Endothelial cell (in vitro differentiated cells): Measurements from ENCODE around the gene ZFYVE26. TPM values are rescaled to one million over a fixed set of nuclear protein-coding genes. Genes with fewer than 3 reads are reported as not detected.

Experiments
- DNase-seq: peaks from one replicate; pipeline ENCODE4 v3.0.0; 2021; ENCODE audit warnings: low spot score
- H3K27ac Mint-ChIP-seq: one replicate; pipeline ENCODE4 v1.8.0; 2021; ENCODE audit warnings: mixed read lengths, inconsistent platforms; ENCODE audit not compliant: unreplicated experiment
- H3K27me3 Mint-ChIP-seq: one replicate; pipeline ENCODE4 v1.8.0; 2021; ENCODE audit warnings: mild to moderate bottlenecking, moderate library complexity, mixed read lengths, inconsistent platforms; ENCODE audit not compliant: unreplicated experiment
- H3K36me3 Mint-ChIP-seq: one replicate; pipeline ENCODE4 v1.8.0; 2021; ENCODE audit warnings: mild to moderate bottlenecking, low read depth, mixed read lengths, inconsistent platforms; ENCODE audit not compliant: unreplicated experiment
- H3K4me1 Mint-ChIP-seq: one replicate; pipeline ENCODE4 v1.8.0; 2021; ENCODE audit warnings: mild to moderate bottlenecking, mixed read lengths, inconsistent platforms; ENCODE audit not compliant: unreplicated experiment
- H3K4me3 Mint-ChIP-seq: one replicate; pipeline ENCODE4 v1.8.0; 2021; ENCODE audit warnings: mild to moderate bottlenecking, mixed read lengths, inconsistent platforms; ENCODE audit not compliant: unreplicated experiment
- H3K9me3 Mint-ChIP-seq: one replicate; pipeline ENCODE4 v1.8.0; 2021; ENCODE audit warnings: mixed read lengths, inconsistent platforms; ENCODE audit not compliant: unreplicated experiment
- total RNA-seq: library from RNA; stranded (reverse); fragmentation: NEBNext Ultra II Directional; extraction: Animal tissue kit (Norgen Biotek cat#: 25700); gene quantifications from one replicate; pipeline ENCODE4 v1.2.1, GENCODE V29; 2021; ENCODE audit not compliant: unreplicated experiment
- TF ChIP-seq, protein P1 (sequence below): fragments of 200-600 bp; sonication (generic); IDR thresholded peaks from one replicate; pipeline ENCODE4 v1.5.0; 2021; ENCODE audit warnings: antibody characterized with exemption; ENCODE audit not compliant: unreplicated experiment

The ZFYVE26 gene
- total RNA-seq, 1 donor from 2014 or later: 28.9 TPM

DNA sequence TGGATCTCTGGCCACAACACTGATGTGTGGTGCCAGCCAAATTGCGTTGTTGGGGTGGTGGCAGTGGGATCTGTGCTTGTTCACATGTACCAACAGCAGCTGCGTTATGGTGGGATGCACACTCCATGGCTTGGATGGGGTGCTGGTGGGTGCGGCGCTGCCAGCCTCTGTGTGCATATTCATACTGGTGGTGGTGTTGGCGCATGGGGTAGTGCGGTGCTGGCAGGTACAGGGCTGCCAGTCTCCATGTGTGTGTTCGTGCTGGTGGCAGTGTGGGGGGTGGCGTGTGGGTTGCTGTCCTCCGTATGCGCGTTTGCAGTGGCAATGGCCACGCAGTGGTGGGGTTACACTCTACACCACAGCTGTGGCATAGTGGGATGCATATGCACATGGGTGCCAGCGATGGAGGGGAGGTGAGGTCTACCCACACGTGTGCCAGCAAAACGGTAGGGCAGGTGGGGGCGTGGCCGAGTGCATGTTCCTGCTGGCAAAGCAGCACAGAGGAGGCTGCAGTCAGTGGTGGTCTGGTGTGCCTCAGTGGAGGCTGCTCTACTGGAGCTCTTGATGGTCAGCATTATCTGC, 29.7 kb upstream of the ZFYVE26 start:
- peaks cover 4% of the 10 kb centered on the region for H3K36me3 Mint-ChIP-seq
- no peak for DNase-seq
- TF ChIP-seq, protein P1, sequence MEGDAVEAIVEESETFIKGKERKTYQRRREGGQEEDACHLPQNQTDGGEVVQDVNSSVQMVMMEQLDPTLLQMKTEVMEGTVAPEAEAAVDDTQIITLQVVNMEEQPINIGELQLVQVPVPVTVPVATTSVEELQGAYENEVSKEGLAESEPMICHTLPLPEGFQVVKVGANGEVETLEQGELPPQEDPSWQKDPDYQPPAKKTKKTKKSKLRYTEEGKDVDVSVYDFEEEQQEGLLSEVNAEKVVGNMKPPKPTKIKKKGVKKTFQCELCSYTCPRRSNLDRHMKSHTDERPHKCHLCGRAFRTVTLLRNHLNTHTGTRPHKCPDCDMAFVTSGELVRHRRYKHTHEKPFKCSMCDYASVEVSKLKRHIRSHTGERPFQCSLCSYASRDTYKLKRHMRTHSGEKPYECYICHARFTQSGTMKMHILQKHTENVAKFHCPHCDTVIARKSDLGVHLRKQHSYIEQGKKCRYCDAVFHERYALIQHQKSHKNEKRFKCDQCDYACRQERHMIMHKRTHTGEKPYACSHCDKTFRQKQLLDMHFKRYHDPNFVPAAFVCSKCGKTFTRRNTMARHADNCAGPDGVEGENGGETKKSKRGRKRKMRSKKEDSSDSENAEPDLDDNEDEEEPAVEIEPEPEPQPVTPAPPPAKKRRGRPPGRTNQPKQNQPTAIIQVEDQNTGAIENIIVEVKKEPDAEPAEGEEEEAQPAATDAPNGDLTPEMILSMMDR: no peak
- H3K9me3 Mint-ChIP-seq: no peaks in the 10 kb centered on the region
- no peaks in the 10 kb centered on the region for H3K4me1 Mint-ChIP-seq
- no peak overlapping the region for H3K27ac Mint-ChIP-seq
- peaks cover 4% of the 10 kb centered on the region for H3K27me3 Mint-ChIP-seq
- no peak overlapping the region for H3K4me3 Mint-ChIP-seq

DNA sequence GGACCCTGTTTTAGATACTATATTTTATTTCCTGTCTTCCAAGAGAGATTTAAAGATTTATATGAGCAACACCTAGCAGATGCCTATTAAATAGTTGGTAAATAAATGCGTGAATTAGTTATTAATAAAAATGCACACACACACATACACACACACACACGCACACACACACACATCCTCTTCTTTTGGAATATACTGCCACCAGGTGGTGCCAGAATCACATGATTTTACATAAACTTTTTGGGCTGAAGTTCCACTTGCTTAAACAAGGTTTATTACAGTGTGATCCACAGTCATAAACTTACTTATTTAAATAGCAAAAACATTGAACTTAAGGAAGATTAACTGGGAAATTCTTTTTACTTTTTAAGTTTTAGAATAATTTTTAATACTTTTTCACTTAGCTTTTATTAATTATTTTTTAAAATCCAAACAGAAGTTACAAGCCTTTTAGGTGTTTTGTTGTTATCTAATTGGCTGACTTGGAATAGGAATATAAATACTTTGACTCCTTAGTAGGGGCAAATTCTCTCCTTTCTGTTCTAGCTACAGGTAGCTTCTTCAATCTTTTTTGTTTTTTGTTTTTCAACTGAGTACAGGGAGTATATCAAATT, 20.7 kb upstream of the ZFYVE26 start:
- peak; percentile 55 for DNase-seq
- TF ChIP-seq, protein P1: peak; percentile 70
- Mint-ChIP-seq H3K36me3 (peaks cover 5% of the 10 kb centered on the region), H3K4me1 (no peaks in the 10 kb centered on the region), H3K4me3 (no peak overlapping the region), H3K9me3 (no peaks in the 10 kb centered on the region), H3K27me3 (no peaks in the 10 kb centered on the region), H3K27ac (no peak overlapping the region)

DNA sequence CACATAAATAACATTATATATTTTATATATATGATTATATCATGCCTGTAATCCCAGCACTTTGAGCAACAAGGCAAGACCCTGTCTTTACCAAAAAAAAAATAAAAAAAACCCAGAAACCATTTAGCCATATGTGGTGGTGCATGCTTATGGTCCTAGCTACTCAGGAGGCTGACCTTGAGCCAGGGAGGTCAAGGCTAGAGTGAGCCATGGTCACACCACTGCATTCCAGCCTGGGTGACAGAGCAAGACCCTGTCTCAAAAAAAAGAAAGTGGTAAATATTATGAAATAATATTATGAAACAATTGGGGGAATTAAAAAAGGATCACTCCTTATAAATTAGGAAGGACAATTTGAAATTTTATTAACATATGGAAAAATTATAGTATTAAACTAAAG, 19.2 kb upstream of the ZFYVE26 start:
- Mint-ChIP-seq H3K4me1 (no peaks in the 10 kb centered on the region), H3K4me3 (no peak overlapping the region), H3K9me3 (no peaks in the 10 kb centered on the region), H3K27me3 (no peaks in the 10 kb centered on the region), H3K36me3 (peaks cover 5% of the 10 kb centered on the region), H3K27ac (no peak overlapping the region)
- TF ChIP-seq, protein P1: no peak
- no peak for DNase-seq

DNA sequence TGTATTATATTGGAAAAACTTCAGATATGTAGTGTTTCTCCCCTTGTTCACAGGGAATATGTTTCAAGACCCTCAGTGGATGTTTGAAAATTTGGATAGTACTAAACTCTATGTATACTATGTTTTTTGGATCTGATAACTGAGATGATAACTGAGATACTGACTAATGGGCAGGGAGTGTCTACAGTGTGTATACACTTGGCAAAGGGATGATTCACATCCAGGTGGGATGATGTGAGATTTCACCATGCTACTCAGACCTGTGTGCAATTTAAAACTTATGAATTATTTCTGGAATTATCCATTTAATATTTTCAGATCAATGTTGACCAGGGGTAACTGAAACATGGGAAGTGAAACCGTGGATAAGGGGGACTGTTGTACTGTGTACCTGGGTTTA, 17.0 kb upstream of the ZFYVE26 start:
- TF ChIP-seq, protein P1: no peak
- no peak overlapping the region for H3K27ac Mint-ChIP-seq
- peaks cover 9% of the 10 kb centered on the region for H3K36me3 Mint-ChIP-seq
- no peak overlapping the region for H3K4me3 Mint-ChIP-seq
- H3K4me1 Mint-ChIP-seq: no peaks in the 10 kb centered on the region
- DNase-seq: no peak
- H3K27me3 Mint-ChIP-seq: peaks cover 1% of the 10 kb centered on the region
- H3K9me3 Mint-ChIP-seq: no peaks in the 10 kb centered on the region

DNA sequence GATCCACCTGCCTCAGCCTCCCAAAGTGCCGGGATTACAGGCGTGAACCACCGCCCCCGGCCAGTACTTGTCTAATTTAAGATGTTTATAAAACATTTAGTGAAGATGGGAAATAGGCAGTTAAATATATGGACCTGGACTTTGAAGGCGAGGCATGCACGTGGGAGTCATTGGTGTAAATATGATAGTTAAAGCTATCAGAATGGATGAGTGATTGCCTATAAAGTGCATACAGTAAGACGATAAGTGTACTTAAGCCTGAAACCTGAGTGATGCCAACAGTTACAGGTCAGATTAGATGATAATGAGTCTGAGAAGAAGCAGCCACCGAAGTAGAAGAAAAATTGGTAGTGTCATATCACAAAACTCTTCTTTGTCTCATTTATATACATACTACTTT, 14.7 kb upstream of the ZFYVE26 start:
- DNase-seq: no peak
- peaks cover 18% of the 10 kb centered on the region for H3K36me3 Mint-ChIP-seq
- H3K4me3 Mint-ChIP-seq: no peak overlapping the region
- peaks cover 2% of the 10 kb centered on the region for H3K27me3 Mint-ChIP-seq
- TF ChIP-seq, protein P1: no peak
- no peak overlapping the region for H3K27ac Mint-ChIP-seq
- no peaks in the 10 kb centered on the region for H3K4me1 Mint-ChIP-seq
- no peaks in the 10 kb centered on the region for H3K9me3 Mint-ChIP-seq
